K562 (cell line): ENCODE measurements around the gene TFB2M.

ENCODE experiments used
- EGR1 ChIP-seq: fragments of 450-650 bp; conservative IDR thresholded peaks from 2 replicates; pipeline ENCODE4 v1.6.1; 2017; ENCODE audit warnings: mild to moderate bottlenecking
- ESRRA ChIP-seq: fragments of 450-650 bp; IDR thresholded peaks from 2 replicates; pipeline ENCODE4 v1.6.1; 2014; ENCODE audit warnings: low read depth, mild to moderate bottlenecking, moderate library complexity, borderline replicate concordance
- MEF2D ChIP-seq: conservative IDR thresholded peaks from 2 replicates; pipeline ENCODE4 v1.6.1; 2016; ENCODE audit warnings: low read depth, missing genetic modification characterization, missing compliant biosample characterization
- MTF1 ChIP-seq: fragments of 250-450 bp; sonication (Bioruptor Pico); IDR thresholded peaks from 2 replicates; pipeline ENCODE4 v1.9.0; 2021; ENCODE audit warnings: moderate library complexity, mild to moderate bottlenecking, inconsistent platforms, borderline replicate concordance
- MYC ChIP-seq, 2 experiments: fragments of 250-450 bp in 1 of 2; sonication (Bioruptor Pico) in 1 of 2; IDR thresholded peaks; 2 replicates each; pipeline versions ENCODE4 v1.5.1 to v1.6.1; 2012 to 2021; ENCODE audit warnings: low read depth in 2 of 2, borderline replicate concordance in 1 of 2, improper control_type of control experiment in 1 of 2, low read length in 1 of 2, mild to moderate bottlenecking in 1 of 2, moderate library complexity in 1 of 2
- NFYB ChIP-seq: IDR thresholded peaks from 2 replicates; pipeline ENCODE4 v1.6.1; 2011; ENCODE audit warnings: mild to moderate bottlenecking, moderate library complexity; ENCODE audit not compliant: insufficient read length; ENCODE audit errors: extremely low read depth

GRCh38 chr1:246528933-246529731 lies 36.9 kb downstream of the TFB2M start:
- TF ChIP-seq MYC (IDR thresholded peaks at IDR 0.05; ENCODE audit: low read depth, low read length) (no peak), MYC (CRISPR knock-in tag; IDR thresholded peaks at IDR 0.05; ENCODE audit: borderline replicate concordance, low read depth) (no peak), ESRRA (peak; percentile 47), MTF1 (CRISPR knock-in tag) (no peak), MEF2D (tag) (no peak), NFYB (no peak), EGR1 (no peak)
